Measurements from ENCODE around the gene CD63.

Gene CD63

DNA sequence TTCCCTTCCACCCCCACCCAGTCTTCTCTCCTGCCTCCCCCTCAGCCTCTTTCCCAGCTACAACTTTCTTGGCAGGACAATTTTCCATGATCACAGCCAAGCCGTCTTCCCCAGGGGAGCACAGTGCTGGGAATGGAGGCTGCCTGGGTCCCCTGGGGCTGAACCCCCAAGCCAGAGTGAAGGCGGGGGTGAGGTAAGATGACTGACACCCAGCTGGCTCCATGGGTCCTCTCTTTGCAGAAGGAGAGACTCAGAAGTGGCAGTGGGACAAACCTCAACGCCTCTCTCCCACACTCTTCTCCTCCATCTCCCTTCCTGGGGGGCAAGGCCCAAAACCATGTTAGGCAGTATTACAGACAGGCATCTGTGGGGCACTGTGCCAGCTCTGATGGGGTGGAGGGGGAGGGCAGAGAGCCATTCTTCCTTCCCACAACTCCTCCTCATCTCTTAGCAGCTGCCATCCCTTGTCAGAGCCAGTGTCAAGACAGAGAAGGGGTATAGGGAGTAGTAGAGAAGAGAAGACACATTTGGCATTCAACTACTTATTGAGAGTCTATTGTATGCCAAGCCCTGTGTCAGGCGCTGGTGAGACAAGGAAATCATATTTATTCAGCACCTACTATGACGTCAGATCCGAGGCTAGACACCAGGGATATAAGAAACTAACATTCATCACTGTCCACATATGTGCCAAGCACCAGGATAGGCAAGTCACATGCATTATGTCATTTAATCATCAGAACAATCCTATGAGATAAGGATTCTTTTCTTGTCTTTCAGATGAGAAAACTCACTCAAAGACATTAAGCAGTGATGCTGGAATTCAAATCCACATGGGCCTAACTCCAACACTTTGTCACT, 24.7 kb downstream of the CD63 start:
- no peak for DNase-seq

DNA sequence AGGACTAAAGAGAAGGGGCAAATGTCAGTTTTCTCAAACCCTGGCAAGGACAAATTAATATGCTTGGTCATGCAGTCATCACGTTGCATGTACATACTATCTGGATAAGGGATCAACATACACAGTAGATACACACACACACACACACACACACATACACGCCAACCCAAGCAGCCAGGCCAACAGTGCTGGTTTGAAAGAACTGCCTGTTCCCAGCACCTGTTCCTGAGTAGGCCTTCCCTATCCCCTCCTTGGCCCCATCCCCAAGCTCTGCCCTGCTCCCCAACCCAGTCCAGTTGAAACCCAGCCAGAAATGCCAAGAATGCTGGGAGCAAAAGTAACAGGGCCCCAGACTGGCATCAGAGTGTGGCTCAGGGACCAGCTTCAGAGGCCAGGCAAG, 25.5 kb downstream of the CD63 start:
- DNase-seq, result no peak

DNA sequence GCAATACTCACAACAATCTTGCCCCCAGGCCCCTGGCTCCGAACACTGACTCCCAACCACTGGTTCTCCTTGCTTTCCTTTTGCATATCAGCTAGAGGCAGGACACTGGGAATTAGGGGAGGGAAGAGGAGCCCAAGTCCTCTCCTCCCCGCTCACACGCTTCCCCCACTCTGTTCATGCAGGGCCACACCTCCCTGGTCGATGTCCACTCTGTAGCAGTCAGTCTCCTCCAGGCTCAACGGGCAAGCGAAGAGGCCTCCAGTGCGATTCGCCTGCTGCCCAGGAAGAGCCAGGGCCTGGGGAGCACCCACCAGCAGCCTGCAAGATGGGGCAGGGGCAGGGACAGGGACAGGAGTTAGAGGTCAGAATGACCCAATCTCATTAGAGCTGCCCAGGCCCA, 25.9 kb downstream of the CD63 start:
- no peak for DNase-seq

DNA sequence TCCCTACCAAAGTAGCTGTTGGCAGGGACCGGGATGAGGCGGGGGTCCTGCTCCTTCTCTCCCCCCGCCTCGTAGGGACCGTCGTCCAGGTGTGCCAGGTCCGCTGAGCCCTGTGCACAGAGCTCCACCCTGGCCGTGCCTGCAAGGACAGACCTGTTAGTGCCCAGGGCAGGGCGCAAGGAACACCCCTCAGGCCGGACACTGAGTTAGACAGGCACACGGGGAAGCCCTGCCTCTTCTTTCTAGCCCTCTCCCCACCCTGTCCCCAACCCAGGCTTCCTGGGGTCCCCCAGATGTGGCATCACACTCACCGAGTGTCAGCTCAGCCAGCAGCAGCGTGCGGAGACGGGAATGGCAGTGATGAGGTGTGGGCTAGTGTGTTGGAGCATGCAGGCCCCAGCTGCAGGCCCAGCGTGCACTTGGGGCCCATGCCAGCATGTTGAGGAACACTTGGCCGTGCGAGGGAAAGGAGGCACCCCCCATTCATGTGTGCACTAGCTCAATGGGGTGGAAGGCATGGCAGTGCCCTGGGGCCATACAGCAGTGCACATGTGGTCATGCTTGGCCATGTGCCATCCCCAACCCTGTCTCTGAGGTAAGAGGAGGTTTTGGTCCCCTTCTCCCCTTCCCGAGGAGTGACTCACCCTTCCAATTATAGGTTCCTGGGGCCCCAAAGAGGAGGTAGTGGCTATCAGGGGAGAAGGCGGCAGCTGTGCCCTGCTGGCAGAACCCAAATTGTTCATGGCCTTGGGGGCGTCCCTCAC, 28.4 kb downstream of the CD63 start:
- DNase-seq, result no peak

DNA sequence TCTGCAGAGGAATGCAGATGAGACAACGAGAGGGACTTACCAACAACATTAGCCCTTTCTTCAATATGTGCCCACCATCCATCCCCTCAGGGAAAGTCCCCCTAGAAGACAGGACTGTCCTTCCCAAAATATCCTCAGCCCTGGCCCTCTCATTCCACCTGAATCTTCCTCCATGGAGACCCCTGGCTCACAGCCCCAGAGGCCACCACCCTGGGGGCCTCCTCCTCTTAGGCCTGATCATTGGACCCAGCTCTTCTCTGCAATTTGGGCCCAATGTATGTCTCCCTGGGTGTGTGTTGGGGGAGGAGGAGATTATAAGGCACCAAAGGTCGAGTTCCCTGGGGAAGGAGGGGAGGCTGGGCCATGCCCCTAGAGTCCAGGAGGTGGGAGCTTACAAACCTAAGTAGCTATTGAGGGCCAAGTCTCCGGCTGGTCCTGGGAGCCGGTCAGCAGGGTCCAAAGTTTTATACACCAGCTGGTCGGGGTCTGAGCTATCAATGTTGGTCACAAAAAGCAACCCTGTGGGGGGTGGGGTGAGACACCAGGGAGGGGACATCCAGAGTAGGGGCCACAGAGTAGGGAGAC, 29.2 kb downstream of the CD63 start:
- no peak for DNase-seq

DNA sequence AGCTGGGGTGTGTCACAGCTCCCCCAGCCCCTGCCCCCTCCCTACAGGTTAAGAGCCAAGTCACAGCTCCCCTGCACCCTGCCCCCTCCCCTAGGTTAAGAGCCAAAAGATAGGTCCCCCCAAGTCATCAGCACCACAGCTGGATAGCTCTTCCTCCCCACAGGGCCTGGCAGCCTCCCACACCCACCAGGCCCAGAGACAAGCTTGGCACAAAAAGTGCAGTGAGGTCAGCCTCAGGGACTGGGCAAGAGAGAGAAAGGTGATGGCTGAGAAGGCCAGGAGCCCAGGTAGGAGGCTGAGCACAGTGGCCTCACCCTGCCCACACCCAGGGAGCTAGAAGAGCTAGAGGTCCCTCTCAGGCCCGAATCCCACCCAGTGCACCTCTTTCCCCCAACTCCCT, 29.8 kb downstream of the CD63 start:
- no peak for DNase-seq

DNA sequence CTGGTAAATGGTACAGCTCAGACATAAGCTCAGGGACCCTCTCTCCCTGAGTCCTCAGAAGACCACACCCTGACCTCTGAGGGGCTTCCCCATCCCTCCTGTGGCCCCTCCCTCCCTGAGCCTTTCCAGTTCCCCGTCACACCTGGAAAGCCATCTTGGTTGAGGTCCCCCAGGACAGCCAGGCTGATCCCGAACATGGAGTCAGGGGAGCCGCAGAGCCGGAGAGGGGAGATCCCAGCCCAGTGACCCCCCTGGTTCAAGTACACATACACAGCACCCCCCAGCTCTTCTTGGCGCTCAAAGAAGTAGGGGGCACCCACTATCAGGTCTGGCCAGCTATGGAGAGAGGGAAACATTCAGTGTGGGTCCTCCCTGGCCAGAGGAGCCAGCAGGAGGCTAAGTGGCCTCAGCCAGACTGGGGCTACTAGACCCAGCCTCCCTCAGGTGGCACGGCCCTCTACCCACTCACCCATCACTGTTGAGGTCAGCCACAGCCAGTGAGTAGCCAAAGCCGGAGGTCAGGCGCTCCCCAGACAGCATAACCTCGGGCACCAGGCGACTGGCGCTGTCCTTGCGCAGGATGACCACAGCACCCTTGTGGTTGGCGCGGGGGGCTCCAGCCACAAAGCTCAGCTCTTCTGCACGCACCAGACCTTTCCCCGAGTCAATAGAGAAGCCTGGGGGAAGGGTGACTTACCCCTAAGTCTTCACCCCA, 30.4 kb downstream of the CD63 start:
- DNase-seq, result no peak

DNA sequence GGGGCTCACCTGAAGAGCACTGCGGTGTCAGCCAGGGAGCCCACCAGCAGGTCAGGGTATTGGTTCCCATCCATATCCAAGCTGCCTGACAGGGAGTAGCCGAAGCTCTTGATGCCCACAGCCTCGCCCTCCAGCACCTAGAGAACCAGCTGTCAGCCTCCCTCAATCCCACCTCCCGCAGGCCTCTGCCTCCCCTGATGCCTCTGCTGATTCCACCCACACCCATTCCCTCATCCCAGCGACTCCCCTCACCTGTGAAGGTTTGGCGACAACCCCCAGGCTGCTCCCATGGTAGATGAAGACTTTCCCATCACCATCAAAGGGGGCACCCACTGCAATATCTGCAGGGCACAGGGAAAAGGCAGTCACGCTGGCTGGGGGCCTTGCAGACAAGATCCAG, 31.1 kb downstream of the CD63 start:
- DNase-seq, result no peak

DNA sequence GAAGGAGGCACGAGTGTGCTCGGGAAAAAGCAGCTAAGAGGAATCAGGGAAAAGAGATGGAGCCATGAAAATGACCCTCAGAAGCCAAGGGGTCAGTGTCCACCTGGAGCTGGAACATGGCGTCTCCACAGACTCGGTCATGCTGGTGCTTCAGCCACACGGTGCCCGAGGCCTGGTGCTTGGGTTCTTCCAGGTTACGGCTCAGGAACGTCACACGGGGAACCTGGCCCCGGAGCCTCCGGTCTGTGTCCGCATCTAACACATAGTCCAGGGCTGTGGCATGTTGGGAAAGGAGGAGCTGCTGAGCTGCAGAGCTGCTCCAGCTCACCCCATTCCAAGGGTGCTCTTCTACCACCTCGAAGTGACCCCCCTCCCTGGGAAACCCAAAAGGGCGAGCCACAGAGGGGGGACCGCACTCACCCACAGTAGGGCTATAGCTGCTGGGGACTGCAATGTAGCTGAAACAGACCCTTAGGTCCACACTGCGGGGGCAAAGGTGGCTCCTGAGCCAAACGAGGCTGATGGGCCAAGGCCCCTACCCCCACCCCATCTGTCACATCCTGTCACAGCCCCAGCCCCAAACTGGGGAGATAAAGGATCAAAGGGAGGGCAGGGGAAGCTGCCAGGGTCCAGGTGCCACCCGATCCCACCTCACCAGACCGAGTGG, 31.9 kb downstream of the CD63 start:
- no peak for DNase-seq

DNA sequence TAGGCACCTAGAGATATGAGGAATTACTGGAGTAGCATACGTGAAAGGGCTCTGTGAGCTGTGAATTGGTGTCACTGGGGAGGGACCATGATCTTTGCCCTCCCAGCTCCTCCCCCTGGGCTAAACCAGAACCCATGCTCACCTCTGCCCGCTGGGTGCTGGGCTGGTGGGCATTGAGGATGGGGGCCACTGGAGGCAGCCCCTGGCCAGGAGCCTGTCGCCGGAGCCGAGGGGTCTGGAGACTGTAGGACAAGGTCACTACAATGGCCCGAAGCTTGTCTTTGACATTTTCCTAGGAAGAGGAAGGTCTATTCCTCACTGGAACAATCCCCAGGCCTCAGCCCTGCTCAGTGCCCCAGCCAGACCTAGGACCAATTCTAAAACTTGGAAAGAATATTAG, 32.7 kb downstream of the CD63 start:
- DNase-seq, result no peak

DNA sequence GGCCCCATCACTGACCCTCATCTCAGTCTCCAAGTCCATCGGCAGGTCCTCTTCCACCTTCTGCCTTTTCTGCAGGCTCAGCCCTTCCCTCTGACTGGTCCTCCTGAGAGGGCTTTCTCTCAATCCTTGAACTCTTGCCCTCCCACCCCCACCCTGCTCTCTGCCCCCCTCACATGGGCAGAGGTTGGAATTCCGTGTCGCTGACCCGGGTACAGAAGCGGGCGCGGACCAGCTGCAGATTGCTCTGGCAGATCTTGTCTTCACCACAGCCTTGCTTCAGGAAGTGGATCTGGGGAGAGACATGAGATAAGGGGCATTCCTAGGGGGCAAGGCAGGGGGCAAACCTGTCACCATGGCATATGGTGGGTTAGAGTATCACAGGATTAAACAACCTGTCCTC, 33.5 kb downstream of the CD63 start:
- no peak for DNase-seq

DNA sequence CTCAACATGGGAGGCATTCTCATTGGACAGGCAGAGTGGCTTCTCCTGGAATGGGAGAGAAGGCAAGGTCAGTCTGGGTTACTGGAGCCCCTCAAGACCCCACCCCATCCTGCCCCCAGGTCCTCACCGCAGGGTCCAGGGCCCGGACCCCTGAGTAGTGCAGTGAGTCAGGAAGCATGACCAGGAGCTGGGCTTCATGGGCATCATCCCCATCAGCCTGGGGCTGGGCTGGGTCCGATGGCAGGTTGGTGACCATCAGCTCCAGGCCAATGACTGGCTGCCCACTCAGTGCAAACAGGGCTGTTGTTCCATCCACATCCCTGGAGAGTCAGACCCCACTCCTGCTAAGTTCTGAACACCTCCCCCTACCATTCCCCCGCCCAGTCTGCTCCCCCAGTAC, 34.2 kb downstream of the CD63 start:
- no peak for DNase-seq

DNA sequence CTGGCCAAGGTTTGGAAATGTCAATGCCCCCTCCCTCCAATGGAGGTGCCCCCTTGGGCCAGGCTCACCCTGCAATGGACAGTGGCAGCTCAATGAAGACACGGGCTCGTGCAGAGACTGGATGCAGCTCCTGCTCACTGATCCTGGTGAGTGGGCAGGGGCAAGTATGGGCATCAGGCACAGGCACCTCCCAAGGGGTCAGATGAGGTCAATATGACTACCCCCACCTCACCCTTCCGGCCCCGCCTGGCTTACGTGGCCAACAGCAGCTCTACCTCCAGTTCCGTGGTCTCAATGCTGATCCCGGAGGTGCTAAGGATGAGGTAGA, 34.7 kb downstream of the CD63 start:
- DNase-seq, result no peak

DNA sequence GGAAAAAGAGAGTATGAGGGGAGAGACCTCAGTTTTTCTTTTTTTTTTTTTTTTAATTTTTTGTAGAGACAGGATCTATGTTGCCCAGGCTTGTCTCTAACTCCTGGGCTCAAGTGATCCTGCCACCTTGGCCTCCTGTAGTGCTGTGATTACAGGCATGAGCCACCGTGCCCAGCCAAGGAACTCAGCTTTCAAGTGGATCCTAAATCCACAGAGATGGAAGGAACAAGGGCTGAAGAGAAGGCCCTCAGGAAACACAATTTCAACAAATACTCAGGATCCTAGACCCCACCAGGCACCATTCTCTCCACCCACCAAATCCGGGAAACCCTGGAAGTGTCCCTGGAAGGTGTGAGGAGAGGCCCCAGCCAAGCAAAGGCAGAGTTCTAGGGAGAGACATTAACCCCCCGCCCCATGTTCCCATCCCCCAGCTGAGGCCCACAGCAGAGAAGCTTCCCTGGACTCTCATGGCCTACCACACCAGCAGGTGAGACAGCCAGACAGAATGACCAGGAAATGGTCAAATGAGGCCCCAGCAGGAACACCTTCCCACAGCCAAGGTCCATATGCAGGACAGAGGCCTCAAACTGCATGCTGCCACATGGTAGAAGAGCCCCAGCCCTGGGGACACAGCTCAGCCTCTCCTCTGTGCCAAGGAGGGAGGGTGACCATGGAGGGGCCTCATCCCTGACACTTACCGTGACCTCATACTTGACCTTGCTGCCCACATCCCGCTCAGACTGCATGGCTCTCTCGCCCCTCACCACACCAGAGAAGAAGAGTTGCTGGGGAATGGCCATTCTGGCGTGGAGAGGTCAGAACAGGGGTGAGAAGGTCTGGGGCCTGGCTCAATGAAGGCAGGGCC, 35.3 kb downstream of the CD63 start:
- no peak for DNase-seq

DNA sequence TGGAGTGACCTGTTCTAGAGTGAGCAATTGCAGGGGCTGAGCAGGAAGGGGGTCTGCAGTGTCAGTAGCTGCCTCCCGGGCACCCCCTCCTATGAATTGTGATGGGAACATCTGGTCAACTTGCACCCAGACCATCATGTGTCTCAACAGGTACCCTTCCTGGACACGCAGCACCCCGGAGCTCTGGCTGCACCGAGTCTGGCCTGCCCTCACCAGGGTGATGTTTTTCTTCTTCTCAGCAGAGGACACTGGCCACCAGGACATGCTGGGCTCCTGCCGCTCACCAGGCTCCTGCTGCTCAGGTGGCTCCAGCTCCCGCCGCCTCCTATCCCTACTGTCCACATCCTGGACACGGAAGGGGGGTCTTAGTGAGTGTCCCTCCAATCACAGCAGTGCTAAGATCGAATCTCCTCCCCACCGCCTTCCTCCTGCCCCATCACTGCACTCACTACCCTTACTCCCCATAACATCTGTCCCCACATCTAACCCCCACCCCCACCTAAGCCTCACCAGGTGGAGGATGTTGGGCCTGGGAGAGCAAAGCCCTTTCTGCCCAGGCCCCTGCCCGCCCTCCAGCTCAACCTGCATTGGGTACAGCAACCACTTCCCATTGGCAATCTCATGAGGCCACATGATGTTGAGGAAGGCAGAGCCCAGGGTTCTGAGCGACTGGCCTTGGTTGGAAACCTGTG, 36.0 kb downstream of the CD63 start:
- no peak for DNase-seq

DNA sequence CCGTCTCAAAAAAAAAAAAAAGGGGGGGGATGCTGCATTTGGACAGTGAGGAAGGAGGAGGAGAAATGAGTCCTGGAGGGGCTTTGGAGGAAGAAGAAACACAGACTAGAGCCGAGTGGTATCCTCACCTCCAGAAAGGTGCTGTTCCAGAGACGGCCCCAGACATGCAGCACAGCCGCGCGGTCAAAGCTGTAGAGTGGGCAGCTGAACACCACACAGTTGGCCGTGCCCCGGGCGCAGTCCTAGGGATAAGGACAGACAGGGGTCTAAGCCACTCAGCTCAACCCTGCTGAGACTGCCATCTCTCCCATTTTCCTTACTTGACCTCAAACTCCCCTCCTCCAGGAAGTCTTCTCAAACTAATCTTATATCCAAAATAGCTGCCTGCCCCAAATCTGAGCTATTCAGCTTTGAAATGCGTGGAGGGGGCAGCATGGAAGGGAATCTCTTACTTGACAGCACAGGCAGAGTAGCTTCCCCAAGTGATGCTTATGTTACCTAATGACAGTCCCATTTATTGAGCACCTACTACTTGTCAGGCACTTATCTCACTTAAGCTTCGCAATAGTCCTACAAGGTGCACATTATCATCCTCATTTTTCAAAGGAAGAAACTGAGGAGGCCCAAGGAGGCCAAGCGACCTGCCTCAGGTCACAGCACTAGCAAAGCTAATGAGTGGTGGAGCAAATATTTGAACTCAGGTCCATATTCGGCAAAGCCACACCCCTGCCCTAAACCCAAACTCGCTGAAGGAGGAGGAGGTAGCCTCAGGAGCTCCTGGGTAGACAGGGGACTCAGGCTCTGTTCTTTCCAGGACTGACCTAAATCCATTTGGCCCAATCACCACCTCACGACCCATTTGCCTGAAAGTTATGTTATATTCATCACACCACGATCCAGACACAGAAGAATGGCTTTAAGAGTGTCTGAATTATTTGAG, 39.8 kb downstream of the CD63 start:
- no peak for DNase-seq

DNA sequence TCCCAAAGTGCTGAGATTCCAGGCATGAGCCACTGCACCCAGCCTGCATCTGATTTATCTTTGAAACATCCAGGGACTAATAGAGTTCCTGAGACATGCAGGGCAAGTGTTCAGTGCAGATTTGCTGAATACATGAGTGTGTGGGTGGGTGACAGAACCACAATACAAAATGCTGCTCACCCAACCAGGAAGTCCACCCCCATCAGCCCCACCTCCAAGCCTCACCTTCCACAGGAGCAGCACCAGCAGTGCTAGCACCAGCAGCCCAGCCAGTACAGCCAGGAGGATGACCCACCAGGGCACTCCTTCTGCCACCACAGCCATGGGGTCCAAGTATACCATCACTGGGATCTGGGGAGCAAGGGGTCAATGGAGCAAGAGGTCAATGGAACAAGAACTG, 41.1 kb downstream of the CD63 start:
- no peak for DNase-seq

DNA sequence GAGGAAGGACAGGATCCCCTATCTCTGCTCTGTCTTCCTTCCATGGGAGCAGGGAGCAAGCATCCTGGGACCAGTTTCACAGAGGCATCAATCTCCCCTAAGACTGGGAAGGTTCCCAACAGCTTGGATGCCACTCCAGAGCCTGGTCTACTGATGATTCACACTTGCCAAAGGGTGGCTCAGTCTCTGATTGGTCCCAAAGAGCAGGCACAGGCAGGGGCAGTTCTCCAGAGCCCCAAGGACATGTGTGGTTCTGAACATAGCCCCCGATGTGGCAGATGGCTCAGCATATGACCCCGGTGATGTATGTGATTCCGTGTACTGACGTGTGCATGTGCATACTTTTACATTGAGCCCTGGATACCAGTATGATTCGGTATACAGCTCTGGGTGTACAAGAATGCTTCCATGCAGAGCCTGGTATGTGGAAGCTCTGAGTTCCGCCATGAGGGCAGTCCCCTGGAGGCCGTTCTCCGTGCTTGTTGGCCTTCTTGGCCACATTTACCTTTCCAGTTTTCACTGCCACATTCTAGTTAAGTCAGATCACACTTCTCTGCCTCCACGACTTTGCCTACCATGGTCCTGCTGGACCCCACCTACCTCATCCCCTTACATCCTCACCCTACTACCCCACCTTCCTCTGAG, 42.3 kb downstream of the CD63 start:
- no peak for DNase-seq

DNA sequence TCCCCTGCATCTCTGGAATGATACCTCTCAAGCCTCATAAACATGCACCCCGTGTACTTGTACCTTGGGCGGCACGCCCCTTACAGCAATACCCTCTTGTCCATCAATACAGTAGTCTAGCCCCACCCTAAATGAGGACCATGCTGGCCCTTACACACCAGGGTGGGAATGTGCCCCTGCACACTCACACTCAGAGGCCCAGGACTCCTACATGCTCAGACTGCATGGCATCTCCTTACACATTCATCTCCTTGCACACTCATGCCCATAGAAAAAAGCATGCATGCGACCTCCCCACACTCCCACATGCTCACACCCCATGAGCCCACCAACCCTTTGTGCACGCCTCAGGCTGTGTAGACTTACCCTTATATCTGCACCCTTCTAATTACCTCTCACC, 43.1 kb downstream of the CD63 start:
- no peak for DNase-seq
